KOPT-K1 (cell line): ENCODE data around the gene RAET1E.
A peak's percentile ranks its signal among the peaks of the same experiment; 100 is the strongest.
"Not testable (repeated sequence)": the region's sequence is repeated elsewhere in the genome, so short reads cannot be mapped to it uniquely, and the experiment has no call there.

Experiments
- H3K27ac ChIP-seq: fragments of 200-600 bp; sonication (generic); 2 replicates; pipeline ENCODE4 v1.5.1; 2016; ENCODE audit warnings: antibody characterized with exemption, mild to moderate bottlenecking, low read depth, low read length; ENCODE audit not compliant: poor library complexity, severe bottlenecking
- H3K36me3 ChIP-seq: fragments of 200-600 bp; sonication (generic); 2 replicates; pipeline ENCODE4 v1.5.1; 2017; ENCODE audit warnings: antibody characterized with exemption, mild to moderate bottlenecking, low read length, moderate library complexity; ENCODE audit not compliant: insufficient read depth
- H3K9me3 ChIP-seq: fragments of 200-600 bp; sonication (generic); 2 replicates; pipeline ENCODE4 v1.5.1; 2017; ENCODE audit warnings: antibody characterized with exemption, low read length, mild to moderate bottlenecking; ENCODE audit not compliant: insufficient read depth, poor library complexity, severe bottlenecking

Gene RAET1E

DNA sequence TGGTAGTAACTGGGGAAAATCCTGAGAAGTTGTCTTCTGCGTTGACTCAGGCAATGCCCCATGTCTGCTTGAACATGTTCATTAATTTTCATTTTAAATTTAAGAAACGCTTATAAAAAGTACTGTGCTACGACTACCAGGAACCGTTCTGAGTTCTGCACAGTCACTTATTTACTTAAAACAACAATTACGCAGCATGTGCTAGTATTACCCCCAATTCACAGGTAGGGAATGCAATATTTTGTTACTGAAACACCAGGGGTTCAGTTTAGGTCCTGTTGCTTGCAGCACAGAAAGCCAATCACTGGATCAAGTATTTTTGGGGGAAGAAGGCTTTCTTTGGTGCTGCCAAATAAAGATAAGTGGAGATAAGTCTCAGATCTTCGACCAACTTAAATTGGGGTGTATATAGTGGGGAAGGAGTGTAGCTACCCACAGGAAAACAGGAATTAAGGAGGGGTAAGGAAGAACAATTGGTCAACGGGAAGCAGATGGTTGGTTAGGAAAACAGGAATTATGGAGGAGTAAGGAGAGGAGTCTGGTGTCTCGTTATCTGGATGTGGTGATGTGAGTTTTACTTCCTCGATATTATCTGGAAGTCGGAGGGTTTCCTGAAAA lies 28.5 kb downstream of the RAET1E start:
- Histone ChIP-seq H3K27ac (no peak overlapping the region), H3K36me3 (no peaks in the 10 kb centered on the region), H3K9me3 (peaks cover 9% of the 10 kb centered on the region)

- Histone ChIP-seq H3K9me3 (peaks cover 9% of the 10 kb centered on the region), H3K27ac (no peak overlapping the region), H3K36me3 (no peaks in the 10 kb centered on the region)
Measured at GRCh38 chr6:149867876-149868640, 29.9 kb downstream of the RAET1E start.

GRCh38 chr6:149864578-149865535 lies 33.1 kb downstream of the RAET1E start:
- Histone ChIP-seq H3K27ac (peak overlapping the region; percentile 52), H3K9me3 (no peaks in the 10 kb centered on the region), H3K36me3 (no peaks in the 10 kb centered on the region)

- H3K27ac ChIP-seq, result peak within 1 kb of the TSS; percentile 52
- no peaks in the 10 kb centered on the region for H3K36me3 ChIP-seq
- no peaks in the 10 kb centered on the region for H3K9me3 ChIP-seq
Measured at GRCh38 chr6:149863698-149864577, 34.0 kb downstream of the RAET1E start, which contains the start of gene LRP11. Gene LRP11, minus strand, starts transcription at chr6:149864359. Its CDS starts 339 bp downstream, at chr6:149864020.

DNA sequence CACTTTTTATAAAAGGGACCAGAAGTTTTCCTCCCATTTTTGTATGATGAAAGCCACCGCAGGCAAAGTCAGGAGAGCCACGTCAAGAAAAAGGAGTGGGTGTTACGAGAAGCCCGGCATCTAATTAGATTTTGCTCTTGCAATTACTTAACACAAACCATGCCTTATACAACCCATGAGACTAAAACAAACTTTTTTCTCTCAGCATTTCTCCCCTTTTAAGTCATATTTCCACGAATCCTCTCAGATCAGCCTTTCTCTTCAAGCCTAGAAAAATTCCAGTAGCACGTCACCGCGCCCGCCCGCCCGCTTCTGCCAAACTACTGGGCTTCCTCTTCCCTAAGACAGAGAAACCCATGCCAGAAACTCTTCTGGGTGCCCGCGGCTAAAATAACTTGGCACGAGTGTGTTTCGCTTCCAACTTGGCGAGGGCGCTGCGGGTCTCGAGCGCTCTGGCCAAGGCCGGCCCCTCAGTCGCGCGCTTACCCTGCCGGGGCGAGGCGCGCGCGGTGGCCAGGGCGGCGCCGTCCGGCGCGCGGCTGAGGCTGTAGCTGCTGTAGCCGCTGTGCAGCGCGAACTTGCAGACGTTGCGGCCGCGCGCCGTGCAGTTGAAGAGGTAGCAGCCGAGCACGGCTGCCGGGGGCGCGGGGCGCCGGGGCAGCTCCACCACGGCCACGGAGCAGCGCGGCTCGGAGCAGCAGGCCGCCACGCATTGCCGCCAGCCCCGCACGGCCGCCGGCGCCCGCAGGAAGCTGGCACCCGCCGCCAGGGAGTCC lies 34.8 kb downstream of the RAET1E start:
- H3K9me3 ChIP-seq, result no peaks in the 10 kb centered on the region
- peak overlapping the region; percentile 52 for H3K27ac ChIP-seq
- H3K36me3 ChIP-seq, result no peaks in the 10 kb centered on the region

GRCh38 chr6:149862424-149862738 lies 35.5 kb downstream of the RAET1E start:
- not testable (repeated sequence) for H3K36me3 ChIP-seq, H3K9me3 ChIP-seq, H3K27ac ChIP-seq

GRCh38 chr6:149861603-149862423 lies 36.1 kb downstream of the RAET1E start:
- no peak overlapping the region for H3K27ac ChIP-seq
- H3K9me3 ChIP-seq, result no peaks in the 10 kb centered on the region

GRCh38 chr6:149860834-149861602 lies 36.9 kb downstream of the RAET1E start:
- H3K36me3 ChIP-seq, result no peaks in the 10 kb centered on the region
- no peak overlapping the region for H3K27ac ChIP-seq
- no peaks in the 10 kb centered on the region for H3K9me3 ChIP-seq

More at GRCh38 chr6:149861603-149862423, 36.1 kb downstream of the RAET1E start:
- no peaks in the 10 kb centered on the region for H3K36me3 ChIP-seq

DNA sequence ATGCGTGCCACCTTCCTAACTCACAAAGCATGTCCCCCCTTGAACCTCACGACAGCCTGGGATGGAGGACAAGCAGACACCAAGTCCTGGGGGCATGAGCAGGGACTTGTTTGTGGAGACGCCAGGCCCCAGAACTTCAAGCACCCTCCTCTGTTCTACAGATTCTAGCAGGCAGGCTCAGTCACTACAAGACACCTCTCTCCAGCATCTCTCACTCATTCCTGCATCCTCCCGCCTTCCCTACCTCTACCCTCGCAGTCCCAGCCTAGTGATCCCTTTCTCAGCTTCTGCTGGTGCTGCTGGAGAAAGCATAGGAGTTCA lies 37.4 kb downstream of the RAET1E start:
- H3K9me3 ChIP-seq, result no peaks in the 10 kb centered on the region
- no peaks in the 10 kb centered on the region for H3K36me3 ChIP-seq
- no peak overlapping the region for H3K27ac ChIP-seq

- H3K27ac ChIP-seq, result no peak overlapping the region
- no peaks in the 10 kb centered on the region for H3K36me3 ChIP-seq
- no peaks in the 10 kb centered on the region for H3K9me3 ChIP-seq
Measured at GRCh38 chr6:149859938-149860337, 38.0 kb downstream of the RAET1E start.

- Histone ChIP-seq H3K36me3 (no peaks in the 10 kb centered on the region), H3K27ac (no peak overlapping the region), H3K9me3 (no peaks in the 10 kb centered on the region)
Measured at GRCh38 chr6:149859368-149859767, 38.5 kb downstream of the RAET1E start.

GRCh38 chr6:149857541-149857940 lies 40.4 kb downstream of the RAET1E start:
- no peaks in the 10 kb centered on the region for H3K9me3 ChIP-seq
- no peak overlapping the region for H3K27ac ChIP-seq
- no peaks in the 10 kb centered on the region for H3K36me3 ChIP-seq
